Hepatocyte (in vitro differentiated cells): ENCODE data around the gene USP22. TPM values are rescaled to one million over a fixed set of nuclear protein-coding genes. Genes with fewer than 3 reads are reported as not detected.

Experiments
- DNase-seq: peaks from one replicate; pipeline ENCODE4 v3.0.0-alpha.2; 2016; ENCODE audit warnings: low spot score
- H2AFZ ChIP-seq: fragments of 200-600 bp; sonication (generic); 2 replicates; pipeline ENCODE4 v1.6.0; 2016; ENCODE audit warnings: antibody characterized with exemption, mild to moderate bottlenecking
- H3K27ac ChIP-seq: fragments of 200-600 bp; sonication (generic); 2 replicates; pipeline ENCODE4 v1.5.1; 2016; ENCODE audit warnings: mild to moderate bottlenecking
- H3K27me3 ChIP-seq: fragments of 200-600 bp; sonication (generic); 2 replicates; pipeline ENCODE4 v1.6.1; 2016
- H3K36me3 ChIP-seq: fragments of 200-600 bp; sonication (generic); replicated peaks from 2 replicates; pipeline ENCODE4 v1.5.1; 2016; ENCODE audit warnings: low read depth; ENCODE audit not compliant: insufficient read depth
- H3K4me1 ChIP-seq: fragments of 200-600 bp; sonication (generic); 2 replicates; pipeline ENCODE4 v1.5.1; 2016; ENCODE audit warnings: mild to moderate bottlenecking, moderate library complexity; ENCODE audit not compliant: insufficient read depth
- H3K4me2 ChIP-seq: fragments of 200-600 bp; sonication (generic); 2 replicates; pipeline ENCODE4 v1.6.0; 2016
- H3K4me3 ChIP-seq: fragments of 200-600 bp; sonication (generic); 2 replicates; pipeline ENCODE4 v1.5.1; 2016; ENCODE audit warnings: mild to moderate bottlenecking
- H3K79me2 ChIP-seq: fragments of 200-600 bp; sonication (generic); 2 replicates; pipeline ENCODE4 v1.6.0; 2017; ENCODE audit warnings: mild to moderate bottlenecking
- H3K9me2 ChIP-seq: fragments of 200-600 bp; sonication (generic); replicated peaks from 2 replicates; pipeline ENCODE4 v1.6.0; 2017; ENCODE audit warnings: mild to moderate bottlenecking; ENCODE audit not compliant: insufficient read depth
- H3K9me3 ChIP-seq: fragments of 200-600 bp; sonication (generic); 2 replicates; pipeline ENCODE4 v1.5.1; 2016; ENCODE audit warnings: low read depth, mild to moderate bottlenecking
- H4K20me1 ChIP-seq: fragments of 200-600 bp; sonication (generic); 2 replicates; pipeline ENCODE4 v1.6.0; 2016; ENCODE audit warnings: mild to moderate bottlenecking; ENCODE audit not compliant: insufficient read depth, poor library complexity, severe bottlenecking
- EZH2 ChIP-seq: fragments of 200-600 bp; sonication (generic); IDR thresholded peaks from 2 replicates; pipeline ENCODE4 v1.6.1; 2016; ENCODE audit warnings: antibody characterized with exemption, mild to moderate bottlenecking, borderline replicate concordance
- EZH2phosphoT487 ChIP-seq: fragments of 200-600 bp; sonication (generic); IDR thresholded peaks from one replicate; pipeline ENCODE4 v1.6.1; 2018; ENCODE audit warnings: antibody characterized with exemption, mild to moderate bottlenecking, low read depth, moderate library complexity; ENCODE audit not compliant: unreplicated experiment, severe bottlenecking
- WGBS: methylation state at CpG from one replicate; pipeline ENCODE4 v1.1.6; 2016; ENCODE audit warnings: low lambda C conversion rate; ENCODE audit errors: missing lambda C conversion rate; 5-methylcytosine and 5-hydroxymethylcytosine counted together
- polyA plus RNA-seq: library from polyadenylated mRNA; unstranded; fragments of >200 nt; fragmentation: Nextera tagmentation; extraction: Ambion mirVana; gene quantifications from 2 replicates; pipeline ENCODE4 v1.2.1, GENCODE V29; 2016
- total RNA-seq: library from RNA; depleted of rRNA; stranded (reverse); fragments of >200 nt; gene quantifications from 2 replicates; pipeline ENCODE4 v1.2.3, GENCODE V29; 2014
- TF ChIP-seq, protein P1 (sequence below): fragments of 200-600 bp; sonication (generic); IDR thresholded peaks from 2 replicates; pipeline ENCODE4 v1.5.1; 2016; ENCODE audit warnings: antibody characterized with exemption, mild to moderate bottlenecking; ENCODE audit not compliant: poor library complexity

Gene USP22
- total and polyA plus RNA-seq, 2 experiments from 2014 or later = 84.0 to 157 TPM

DNA sequence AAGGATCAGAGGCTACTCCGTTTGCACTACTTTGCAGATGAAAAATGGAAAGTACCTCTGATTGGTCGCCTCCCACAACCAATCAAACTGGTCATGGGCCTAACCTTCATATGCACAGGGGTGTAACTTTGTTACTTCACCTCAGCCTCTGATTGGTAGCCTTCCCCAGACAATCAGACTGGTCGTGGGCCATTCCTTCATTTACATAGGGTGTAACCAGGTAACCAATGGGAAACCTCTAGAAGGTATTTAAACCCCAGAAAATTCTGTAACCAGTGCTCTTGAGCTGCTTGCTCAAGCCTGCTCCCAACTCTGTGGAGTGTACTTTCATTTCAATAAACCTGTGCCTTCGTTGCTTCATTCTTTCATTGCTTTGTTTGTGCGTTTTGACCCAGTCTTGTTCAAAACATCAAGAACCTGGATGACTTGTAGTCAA, 39.2 kb upstream of the USP22 start:
- Histone ChIP-seq H3K36me3 (no peaks in the 10 kb centered on the region), H3K4me3 (no peak overlapping the region), H3K79me2 (no peaks in the 10 kb centered on the region), H3K27ac (no peak overlapping the region), H3K4me1 (no peaks in the 10 kb centered on the region), H3K27me3 (no peaks in the 10 kb centered on the region), H3K9me3 (no peaks in the 10 kb centered on the region), H4K20me1 (no peaks in the 10 kb centered on the region), H2AFZ (no peak overlapping the region), H3K9me2 (no peaks in the 10 kb centered on the region), H3K4me2 (no peak overlapping the region)
- DNase-seq = no peak
- 80% methylated on average over 5 of the region's 5 CpGs for WGBS
- TF ChIP-seq EZH2phosphoT487 = no peak
- no peak for TF ChIP-seq EZH2
- TF ChIP-seq, protein P1, sequence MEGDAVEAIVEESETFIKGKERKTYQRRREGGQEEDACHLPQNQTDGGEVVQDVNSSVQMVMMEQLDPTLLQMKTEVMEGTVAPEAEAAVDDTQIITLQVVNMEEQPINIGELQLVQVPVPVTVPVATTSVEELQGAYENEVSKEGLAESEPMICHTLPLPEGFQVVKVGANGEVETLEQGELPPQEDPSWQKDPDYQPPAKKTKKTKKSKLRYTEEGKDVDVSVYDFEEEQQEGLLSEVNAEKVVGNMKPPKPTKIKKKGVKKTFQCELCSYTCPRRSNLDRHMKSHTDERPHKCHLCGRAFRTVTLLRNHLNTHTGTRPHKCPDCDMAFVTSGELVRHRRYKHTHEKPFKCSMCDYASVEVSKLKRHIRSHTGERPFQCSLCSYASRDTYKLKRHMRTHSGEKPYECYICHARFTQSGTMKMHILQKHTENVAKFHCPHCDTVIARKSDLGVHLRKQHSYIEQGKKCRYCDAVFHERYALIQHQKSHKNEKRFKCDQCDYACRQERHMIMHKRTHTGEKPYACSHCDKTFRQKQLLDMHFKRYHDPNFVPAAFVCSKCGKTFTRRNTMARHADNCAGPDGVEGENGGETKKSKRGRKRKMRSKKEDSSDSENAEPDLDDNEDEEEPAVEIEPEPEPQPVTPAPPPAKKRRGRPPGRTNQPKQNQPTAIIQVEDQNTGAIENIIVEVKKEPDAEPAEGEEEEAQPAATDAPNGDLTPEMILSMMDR = no peak

DNA sequence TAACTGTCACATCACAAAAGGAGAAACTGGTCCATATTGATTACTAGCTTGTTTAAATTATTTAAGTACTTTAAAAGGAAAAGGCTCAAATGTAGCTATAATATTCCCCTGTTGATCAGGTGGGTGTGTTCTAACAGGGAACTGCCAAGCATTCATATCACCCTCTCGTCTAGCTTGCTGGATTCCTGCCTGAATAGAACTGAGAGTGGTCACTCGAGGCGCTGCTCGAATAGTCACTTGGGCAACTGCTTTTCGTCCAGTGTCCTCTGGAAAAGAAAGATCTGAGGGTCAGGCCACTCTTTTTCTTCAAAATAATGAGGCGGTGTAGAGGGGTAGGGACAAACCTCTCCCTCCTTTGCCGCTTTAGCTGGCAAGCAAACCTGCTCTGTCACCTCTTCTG, 36.4 kb upstream of the USP22 start:
- H3K9me2 ChIP-seq = no peaks in the 10 kb centered on the region
- 83% methylated on average over 7 of the region's 7 CpGs for WGBS
- no peak overlapping the region for H3K4me2 ChIP-seq
- H3K4me1 ChIP-seq = no peaks in the 10 kb centered on the region
- H3K4me3 ChIP-seq = no peak overlapping the region
- DNase-seq = no peak
- H3K27me3 ChIP-seq = no peaks in the 10 kb centered on the region
- H3K9me3 ChIP-seq = no peaks in the 10 kb centered on the region
- H3K27ac ChIP-seq = no peak overlapping the region
- no peaks in the 10 kb centered on the region for H3K36me3 ChIP-seq
- TF ChIP-seq EZH2phosphoT487 (no peak), EZH2 (no peak)
- TF ChIP-seq, protein P1 = no peak
- H3K79me2 ChIP-seq = no peaks in the 10 kb centered on the region
- H2AFZ ChIP-seq = no peak overlapping the region
- no peaks in the 10 kb centered on the region for H4K20me1 ChIP-seq

DNA sequence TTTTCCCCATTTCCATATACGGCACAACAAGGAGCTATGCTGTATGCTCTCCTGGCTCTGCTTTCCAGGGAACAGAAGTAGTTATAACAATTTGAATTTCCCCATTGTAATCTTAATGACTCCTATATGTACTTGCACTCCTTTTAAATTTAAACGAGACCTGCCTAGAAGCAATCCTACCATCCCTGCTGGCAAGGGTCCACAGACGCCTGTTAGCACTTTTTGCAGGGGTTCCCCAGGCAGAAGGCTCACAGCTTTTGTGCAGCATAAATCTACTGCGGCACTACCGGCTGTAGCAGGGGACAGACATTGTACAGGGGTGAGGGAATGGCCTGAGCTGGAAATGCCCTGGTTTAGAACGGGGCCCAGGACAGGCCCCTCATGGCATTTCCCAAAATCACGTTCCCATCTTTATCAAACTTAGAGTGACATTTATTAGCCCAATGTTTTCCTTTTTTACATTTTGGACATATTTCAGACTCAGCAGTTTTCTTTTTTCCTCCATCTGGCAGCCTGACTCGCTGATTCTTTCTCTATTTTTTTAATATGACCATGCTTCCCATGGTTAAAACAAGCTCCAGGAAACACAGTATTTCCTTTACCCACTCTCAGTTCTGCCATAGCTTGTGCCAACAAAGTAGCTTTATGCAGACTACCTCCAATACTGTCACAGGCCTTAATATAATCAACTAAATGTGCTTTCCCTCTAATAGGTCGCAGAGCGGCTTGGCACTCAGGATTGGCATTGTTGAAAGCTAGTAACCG, 35.4 kb upstream of the USP22 start:
- Histone ChIP-seq H3K27ac (no peak overlapping the region), H3K27me3 (no peaks in the 10 kb centered on the region), H3K79me2 (no peaks in the 10 kb centered on the region), H3K4me3 (no peak overlapping the region), H3K9me2 (no peaks in the 10 kb centered on the region), H3K9me3 (no peaks in the 10 kb centered on the region), H2AFZ (no peak overlapping the region), H3K36me3 (no peaks in the 10 kb centered on the region), H4K20me1 (no peaks in the 10 kb centered on the region), H3K4me2 (peak overlapping the region; percentile 33), H3K4me1 (no peaks in the 10 kb centered on the region)
- WGBS = 72% methylated on average over 11 of the region's 11 CpGs
- DNase-seq = no peak
- TF ChIP-seq EZH2phosphoT487 = no peak
- no peak for TF ChIP-seq EZH2
- TF ChIP-seq, protein P1 = no peak
